ENCODE results near the gene IL15RA. TPM values are rescaled to one million over a fixed set of nuclear protein-coding genes. Genes with fewer than 3 reads are reported as not detected.

Gene IL15RA
- total and polyA plus RNA-seq, 4 donors, result 13.2 to 67.7 (median 32.7) TPM

GRCh38 chr10:5956146-5956936 lies 21.0 kb downstream of the IL15RA start:
- TF ChIP-seq CTCF (IDR thresholded peaks at IDR 0.05; ENCODE audit: control extremely low read depth, extremely low read depth), result no peak
- Histone ChIP-seq H3K4me1 (ENCODE audit: control insufficient read depth in 5 of 5, insufficient read depth in 5 of 5, low read length in 5 of 5) (no peaks in the 10 kb centered on the region), H3K27me3 (ENCODE audit: control insufficient read depth in 3 of 3, insufficient read depth in 3 of 3, low read length in 2 of 3) (no peaks in the 10 kb centered on the region), H3K36me3 (ENCODE audit: control insufficient read depth in 4 of 4, insufficient read depth in 4 of 4, low read length in 4 of 4) (peaks cover 0 to 31% (median 0%) of the 10 kb centered on the region in 4 donors), H3K9me3 (ENCODE audit: control insufficient read depth in 4 of 4, insufficient read depth in 3 of 4, low read length in 3 of 4) (no peaks in the 10 kb centered on the region), H3K9ac (ENCODE audit: insufficient read depth in 1 of 2, low read length in 2 of 2) (no peak overlapping the region), H3K27ac (ENCODE audit: low read depth in 1 of 2, low read length in 1 of 2) (no peak overlapping the region), H3K4me3 (no peak overlapping the region)
- ATAC-seq (ENCODE audit: insufficient read depth, low FRiP score) (no peak), DNase-seq (no peak)
- WGBS, 2 donors, result 89 to 92% methylated on average over 17 of the region's 17 CpGs

GRCh38 chr10:5953676-5954075 lies 23.7 kb downstream of the IL15RA start:
- WGBS, 2 donors, result 86 to 91% methylated on average over 5 of the region's 5 CpGs

GRCh38 chr10:5952731-5953385 lies 24.5 kb downstream of the IL15RA start:
- no peak for TF ChIP-seq CTCF (IDR thresholded peaks at IDR 0.05; ENCODE audit: control extremely low read depth, extremely low read depth)
- no peak for DNase-seq
- no peak overlapping the region for H3K27ac ChIP-seq (ENCODE audit: low read depth in 1 of 2, low read length in 1 of 2)

More at GRCh38 chr10:5953676-5954075, 23.7 kb downstream of the IL15RA start:
- H3K9me3 ChIP-seq (ENCODE audit: control insufficient read depth in 4 of 4, insufficient read depth in 3 of 4, low read length in 3 of 4), result no peaks in the 10 kb centered on the region
- ATAC-seq (ENCODE audit: insufficient read depth, low FRiP score), result no peak
- H3K9ac ChIP-seq (ENCODE audit: insufficient read depth in 1 of 2, low read length in 2 of 2), result no peak overlapping the region
- H3K27me3 ChIP-seq (ENCODE audit: control insufficient read depth in 3 of 3, insufficient read depth in 3 of 3, low read length in 2 of 3), result peaks cover 0 to 3% (median 0%) of the 10 kb centered on the region in 3 donors
- no peak overlapping the region for H3K4me3 ChIP-seq
- peaks cover 0 to 2% (median 0%) of the 10 kb centered on the region in 5 donors for H3K4me1 ChIP-seq (ENCODE audit: control insufficient read depth in 5 of 5, insufficient read depth in 5 of 5, low read length in 5 of 5)
- no peak for TF ChIP-seq CTCF (IDR thresholded peaks at IDR 0.05; ENCODE audit: control extremely low read depth, extremely low read depth)
- peaks cover 0 to 16% (median 0%) of the 10 kb centered on the region in 4 donors for H3K36me3 ChIP-seq (ENCODE audit: control insufficient read depth in 4 of 4, insufficient read depth in 4 of 4, low read length in 4 of 4)
- no peak for DNase-seq
- H3K27ac ChIP-seq (ENCODE audit: low read depth in 1 of 2, low read length in 1 of 2), result no peak overlapping the region

More at GRCh38 chr10:5952731-5953385, 24.5 kb downstream of the IL15RA start:
- H3K4me3 ChIP-seq, result no peak overlapping the region
- peaks cover 0 to 16% (median 0%) of the 10 kb centered on the region in 4 donors for H3K36me3 ChIP-seq (ENCODE audit: control insufficient read depth in 4 of 4, insufficient read depth in 4 of 4, low read length in 4 of 4)
- no peaks in the 10 kb centered on the region for H3K9me3 ChIP-seq (ENCODE audit: control insufficient read depth in 4 of 4, insufficient read depth in 3 of 4, low read length in 3 of 4)
- WGBS, 2 donors, result 89 to 93% methylated on average over 20 of the region's 20 CpGs
- peaks cover 0 to 3% (median 0%) of the 10 kb centered on the region in 5 donors for H3K4me1 ChIP-seq (ENCODE audit: control insufficient read depth in 5 of 5, insufficient read depth in 5 of 5, low read length in 5 of 5)
- H3K9ac ChIP-seq (ENCODE audit: insufficient read depth in 1 of 2, low read length in 2 of 2), result no peak overlapping the region
- no peak for ATAC-seq (ENCODE audit: insufficient read depth, low FRiP score)
- peaks cover 0 to 3% (median 0%) of the 10 kb centered on the region in 3 donors for H3K27me3 ChIP-seq (ENCODE audit: control insufficient read depth in 3 of 3, insufficient read depth in 3 of 3, low read length in 2 of 3)

Data from lung (tissue), 12 donors.